ENCODE results near the gene MUC12.
A peak's percentile ranks its signal among the peaks of the same experiment; 100 is the strongest.

Gene MUC12

DNA sequence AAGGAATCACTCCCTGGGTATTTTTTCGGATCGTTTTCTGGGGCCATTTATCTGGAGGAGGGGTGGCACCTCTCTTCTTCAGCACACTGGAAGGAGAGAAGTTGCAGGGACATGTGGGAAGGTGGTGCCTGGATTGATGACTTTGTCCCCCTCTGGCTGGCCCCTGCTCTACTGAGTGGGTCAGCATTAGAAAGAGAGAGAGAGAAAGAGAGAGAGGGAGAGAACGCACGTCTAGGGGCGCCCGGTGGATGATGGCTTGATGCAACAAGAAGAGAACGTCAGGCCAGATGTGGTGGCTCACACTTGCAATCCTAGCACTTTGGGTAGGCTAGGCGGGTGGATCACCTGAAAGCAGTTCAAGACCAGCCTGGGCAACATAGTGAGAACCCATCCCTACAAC is 5.5 kb upstream of the MUC12 start:
- TF ChIP-seq, protein P1, sequence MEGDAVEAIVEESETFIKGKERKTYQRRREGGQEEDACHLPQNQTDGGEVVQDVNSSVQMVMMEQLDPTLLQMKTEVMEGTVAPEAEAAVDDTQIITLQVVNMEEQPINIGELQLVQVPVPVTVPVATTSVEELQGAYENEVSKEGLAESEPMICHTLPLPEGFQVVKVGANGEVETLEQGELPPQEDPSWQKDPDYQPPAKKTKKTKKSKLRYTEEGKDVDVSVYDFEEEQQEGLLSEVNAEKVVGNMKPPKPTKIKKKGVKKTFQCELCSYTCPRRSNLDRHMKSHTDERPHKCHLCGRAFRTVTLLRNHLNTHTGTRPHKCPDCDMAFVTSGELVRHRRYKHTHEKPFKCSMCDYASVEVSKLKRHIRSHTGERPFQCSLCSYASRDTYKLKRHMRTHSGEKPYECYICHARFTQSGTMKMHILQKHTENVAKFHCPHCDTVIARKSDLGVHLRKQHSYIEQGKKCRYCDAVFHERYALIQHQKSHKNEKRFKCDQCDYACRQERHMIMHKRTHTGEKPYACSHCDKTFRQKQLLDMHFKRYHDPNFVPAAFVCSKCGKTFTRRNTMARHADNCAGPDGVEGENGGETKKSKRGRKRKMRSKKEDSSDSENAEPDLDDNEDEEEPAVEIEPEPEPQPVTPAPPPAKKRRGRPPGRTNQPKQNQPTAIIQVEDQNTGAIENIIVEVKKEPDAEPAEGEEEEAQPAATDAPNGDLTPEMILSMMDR (IDR thresholded peaks at IDR 0.05; ENCODE audit: borderline replicate concordance, insufficient read depth, low read depth, low read length), result no peak
- H3K4me3 ChIP-seq (ENCODE audit: low read depth, low read length), result no peak overlapping the region

DNA sequence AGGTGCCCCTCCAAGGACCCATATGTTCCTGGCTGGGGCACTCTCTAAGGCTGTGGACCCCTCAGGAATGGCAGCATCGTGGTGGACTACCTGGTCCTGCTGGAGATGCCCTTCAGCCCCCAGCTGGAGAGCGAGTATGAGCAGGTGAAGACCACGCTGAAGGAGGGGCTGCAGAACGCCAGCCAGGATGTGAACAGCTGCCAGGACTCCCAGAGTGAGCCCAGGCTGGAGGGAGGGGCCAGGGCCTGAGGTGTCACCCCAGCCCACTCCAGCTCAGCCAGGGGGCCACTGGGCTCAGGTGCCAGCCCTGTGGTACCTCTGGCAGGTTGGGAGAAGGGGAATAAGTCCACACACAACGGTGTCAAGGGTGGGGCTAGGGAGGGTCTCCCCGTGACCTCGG is 4.7 kb upstream of the MUC12 start:
- TF ChIP-seq, protein P1 (IDR thresholded peaks at IDR 0.05; ENCODE audit: borderline replicate concordance, insufficient read depth, low read depth, low read length), result no peak
- H3K4me3 ChIP-seq (ENCODE audit: low read depth, low read length), result no peak overlapping the region

DNA sequence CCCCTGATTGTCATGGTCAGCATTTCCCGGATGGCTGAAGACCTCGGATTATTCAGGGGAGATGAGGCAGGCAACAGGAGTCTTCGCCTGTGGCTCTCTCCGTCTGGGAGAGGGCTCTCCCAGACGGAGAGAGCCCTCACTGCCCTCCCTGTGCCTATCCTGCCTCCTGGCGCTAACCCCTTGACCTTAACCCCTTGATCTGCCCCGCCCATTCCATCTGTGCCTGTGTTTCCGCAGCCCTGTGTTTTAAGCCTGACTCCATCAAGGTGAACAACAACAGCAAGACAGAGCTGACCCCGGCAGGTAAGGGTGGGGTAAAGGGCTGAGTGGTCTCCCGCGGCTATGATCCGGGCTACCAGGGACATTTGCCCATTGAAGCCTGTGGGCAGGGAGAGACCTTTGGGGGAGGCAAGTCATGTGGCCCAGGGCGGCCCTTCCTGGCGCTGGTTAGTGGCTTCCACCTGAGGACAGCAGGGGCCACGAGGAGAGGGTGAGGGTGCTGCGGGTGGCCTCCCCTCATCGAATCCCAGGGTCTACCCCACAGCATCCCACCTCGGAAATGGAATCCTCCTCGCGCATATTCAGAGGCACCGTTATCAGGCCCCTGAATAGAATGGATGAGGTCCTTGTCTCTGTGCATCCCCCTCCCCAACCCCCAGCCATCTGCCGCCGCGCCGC is 4.2 kb upstream of the MUC12 start:
- TF ChIP-seq, protein P1 (IDR thresholded peaks at IDR 0.05; ENCODE audit: borderline replicate concordance, insufficient read depth, low read depth, low read length), result no peak
- no peak overlapping the region for H3K4me3 ChIP-seq (ENCODE audit: low read depth, low read length)

DNA sequence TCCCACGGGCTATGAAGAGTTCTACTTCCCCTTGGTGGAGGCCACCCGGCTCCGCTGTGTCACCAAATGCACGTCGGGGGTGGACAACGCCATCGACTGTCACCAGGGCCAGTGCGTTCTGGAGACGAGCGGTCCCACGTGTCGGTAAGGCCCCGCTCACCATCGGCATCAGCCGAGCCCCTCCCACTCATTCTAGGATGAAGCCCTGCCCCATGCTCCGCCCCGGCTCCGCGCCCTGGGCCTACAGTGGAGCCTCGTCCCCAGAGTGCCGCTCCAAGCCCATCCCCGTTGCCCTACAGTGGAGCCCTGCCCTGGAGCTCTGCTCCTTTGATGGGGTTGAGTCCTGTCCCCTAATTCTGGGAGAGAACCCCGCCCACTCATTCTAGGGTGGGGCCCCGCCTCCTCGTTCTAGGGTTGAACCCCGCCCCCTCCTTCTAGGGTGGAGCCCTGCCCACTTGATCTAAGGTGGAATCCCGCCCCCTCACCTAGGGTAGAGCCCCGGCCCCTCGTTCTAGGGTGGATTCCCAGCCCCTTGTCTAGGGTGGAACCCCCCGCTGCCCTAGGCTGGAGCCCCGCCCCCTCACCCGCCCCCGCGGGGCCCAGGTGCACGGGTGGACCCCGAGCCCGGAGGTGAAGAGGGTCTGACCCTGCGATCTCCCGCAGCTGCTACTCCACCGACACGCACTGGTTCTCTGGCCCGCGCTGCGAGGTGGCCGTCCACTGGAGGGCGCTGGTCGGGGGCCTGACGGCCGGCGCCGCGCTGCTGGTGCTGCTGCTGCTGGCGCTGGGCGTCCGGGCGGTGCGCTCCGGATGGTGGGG is 3.4 kb upstream of the MUC12 start:
- TF ChIP-seq, protein P1 (IDR thresholded peaks at IDR 0.05; ENCODE audit: borderline replicate concordance, insufficient read depth, low read depth, low read length), result peak; percentile 95
- H3K4me3 ChIP-seq (ENCODE audit: low read depth, low read length), result no peak overlapping the region

DNA sequence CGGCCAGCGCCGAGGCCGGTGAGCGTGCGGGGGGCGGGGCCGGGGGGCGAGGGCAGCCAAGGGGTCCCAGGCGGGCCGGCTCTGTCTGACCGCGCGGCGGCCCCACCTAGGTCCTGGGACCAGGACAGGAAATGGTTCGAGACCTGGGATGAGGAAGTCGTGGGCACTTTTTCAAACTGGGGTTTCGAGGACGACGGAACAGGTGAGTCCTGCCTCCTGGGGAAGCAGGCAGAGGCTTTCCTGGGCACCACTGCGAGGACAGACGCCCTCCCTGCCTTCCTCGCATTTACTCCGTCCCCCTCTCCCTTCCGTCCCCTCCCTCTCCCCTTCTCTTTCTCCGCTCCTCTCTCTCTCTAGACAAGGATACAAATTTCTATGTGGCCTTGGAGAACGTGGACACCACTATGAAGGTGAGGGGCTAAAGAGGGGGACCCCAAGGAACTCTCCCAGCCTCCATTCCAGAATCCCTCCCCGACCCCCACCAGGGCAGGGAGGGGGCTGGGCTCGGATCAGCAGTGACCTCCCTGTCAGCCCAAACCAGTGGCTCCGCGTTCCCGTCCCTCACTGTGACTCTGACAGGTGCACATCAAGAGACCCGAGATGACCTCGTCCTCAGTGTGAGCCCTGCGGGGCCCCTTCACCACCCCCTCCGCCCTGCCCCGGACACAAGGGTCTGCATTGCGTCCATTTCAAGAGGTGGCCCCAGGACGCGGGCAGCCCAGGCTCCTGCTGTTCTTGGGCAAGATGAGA is 2.6 kb upstream of the MUC12 start:
- no peak overlapping the region for H3K4me3 ChIP-seq (ENCODE audit: low read depth, low read length)

DNA sequence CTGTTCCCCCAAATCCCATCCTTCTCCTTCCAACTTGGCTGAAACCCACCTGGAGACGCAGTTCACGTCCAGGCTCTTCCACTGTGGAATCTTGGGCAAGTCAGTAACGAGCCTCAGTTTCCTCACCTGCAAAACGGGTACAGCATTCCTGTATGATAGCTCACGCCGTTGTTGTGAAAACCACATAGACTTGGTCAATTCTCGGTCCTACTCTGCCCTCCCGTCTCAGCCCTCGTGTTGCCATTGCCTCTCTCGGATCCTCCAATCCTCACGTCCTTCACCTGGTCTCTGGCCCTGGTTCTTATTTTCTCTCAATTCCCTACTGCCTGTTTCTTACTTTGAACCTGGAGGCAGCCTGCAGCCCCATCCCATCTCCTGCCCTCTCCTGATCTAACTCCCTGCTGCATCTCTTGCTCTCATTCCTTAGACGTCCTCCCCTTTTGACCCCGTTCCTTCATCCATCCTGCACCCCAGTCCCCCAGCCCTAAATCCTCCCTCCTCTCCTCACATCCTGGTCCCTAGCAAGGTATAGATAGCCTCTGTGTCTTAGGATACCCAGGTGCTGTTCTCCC is 2.0 kb upstream of the MUC12 start:
- H3K4me3 ChIP-seq (ENCODE audit: low read depth, low read length), result no peak overlapping the region

More for the DNA sequence above, 2.6 kb upstream of the MUC12 start:
- TF ChIP-seq, protein P1 (IDR thresholded peaks at IDR 0.05; ENCODE audit: borderline replicate concordance, insufficient read depth, low read depth, low read length), result no peak

More for the DNA sequence above, 2.0 kb upstream of the MUC12 start:
- TF ChIP-seq, protein P1 (IDR thresholded peaks at IDR 0.05; ENCODE audit: borderline replicate concordance, insufficient read depth, low read depth, low read length), result no peak
